Transverse colon (tissue), 4 donors: ENCODE measurements around the gene SKAP2. TPM values are rescaled to one million over a fixed set of nuclear protein-coding genes. Genes with fewer than 3 reads are reported as not detected.

ENCODE experiments used
- DNase-seq: peaks from one replicate; pipeline ENCODE4 v3.0.0-alpha.2; 2019
- H3K27ac ChIP-seq, 4 donors: fragments of 200-600 bp; sonication (generic); 2 replicates each; pipeline ENCODE4 v1.5.1; 2016 to 2018; ENCODE audit warnings: inconsistent platforms in 4 of 4
- H3K27me3 ChIP-seq: fragments of 200-600 bp; sonication (generic); 2 replicates; pipeline ENCODE4 v1.5.1; 2017; ENCODE audit warnings: inconsistent platforms
- H3K36me3 ChIP-seq, 4 donors: fragments of 200-600 bp; sonication (generic); 2 replicates each; pipeline ENCODE4 v1.5.1; 2017 to 2019; ENCODE audit warnings: inconsistent platforms in 4 of 4
- H3K4me1 ChIP-seq, 4 donors: fragments of 200-600 bp; sonication (generic); 2 replicates each; pipeline ENCODE4 v1.5.1; 2017 to 2020; ENCODE audit warnings: inconsistent platforms in 4 of 4
- H3K4me3 ChIP-seq, 4 donors: fragments of 200-600 bp; sonication (generic); 1 replicate in 1 of 4; 2 replicates in 3 of 4; pipeline versions ENCODE4 v1.5.1 to v1.6.1; 2017 to 2019; ENCODE audit warnings: inconsistent platforms in 4 of 4
- H3K9me3 ChIP-seq, 2 donors: fragments of 200-600 bp; sonication (generic); 2 replicates each; pipeline ENCODE4 v1.5.1; 2017 to 2019; ENCODE audit warnings: inconsistent platforms in 2 of 2
- CTCF ChIP-seq, 5 experiments: fragments of 200-600 bp in 3 of 5; fragments of 450-650 bp in 2 of 5; sonication (generic) in 3 of 5; IDR thresholded peaks; 1 replicate in 2 of 5; 2 replicates in 3 of 5; pipeline ENCODE4 v1.5.1; 2016 to 2017; ENCODE audit warnings: antibody characterized with exemption in 5 of 5, inconsistent platforms in 3 of 5, mild to moderate bottlenecking in 2 of 5, moderate library complexity in 1 of 5
- EP300 ChIP-seq: sonication (generic); formaldehyde crosslinking; IDR thresholded peaks from one replicate; pipeline ENCODE4 v1.6.1; 2017; ENCODE audit warnings: antibody characterized with exemption, low read depth
- POLR2A ChIP-seq: fragments of 450-650 bp; IDR thresholded peaks from one replicate; pipeline ENCODE4 v1.6.1; 2016; ENCODE audit warnings: antibody characterized with exemption, mild to moderate bottlenecking, moderate library complexity
- POLR2AphosphoS5 ChIP-seq, 3 donors: sonication (generic); formaldehyde crosslinking; IDR thresholded peaks; one replicate each; pipeline ENCODE4 v1.6.1; 2016; ENCODE audit warnings: antibody characterized with exemption in 3 of 3
- WGBS, 2 donors: methylation state at CpG; one replicate each; pipeline ENCODE4 v1.1.5; 2018; ENCODE audit warnings: low coverage in 1 of 2; 5-methylcytosine and 5-hydroxymethylcytosine counted together
- in situ Hi-C, 4 donors: fragments of 200-750 bp; cut with MboI; loops; one replicate each; pipeline versions ENCODE4 v1.15.0 to v1.15.1; 2017; ENCODE audit warnings: low sequenced_read_pairs in 3 of 4, low pct_ligation_motif_present in 1 of 4, low pct_unique_long_range_greater_than_20kb in 1 of 4
- intact Hi-C: fragments of 100-400 bp; cut with DNase I; formaldehyde crosslinking; loops from one replicate; pipeline ENCODE4 v1.15.1; 2023; ENCODE audit warnings: low total_unique reads
- total RNA-seq, 4 donors: library from RNA; depleted of rRNA; stranded (reverse); fragments of >200 nt; gene quantifications; one replicate each; pipeline ENCODE4 v1.1.0, GENCODE V29; 2016

SKAP2 gene
- total RNA-seq, 4 donors from 2014 or later, result 2.6 to 35.2 (median 23.8) TPM

- no peak for DNase-seq
- TF ChIP-seq POLR2A (no peak), EP300 (no peak), POLR2AphosphoS5 (IDR thresholded peaks at IDR 0.05) (no peak), CTCF (IDR thresholded peaks at IDR 0.05) (no peak)
- intact Hi-C loops (no loop called here), in situ Hi-C loops (no loop called here)
- H3K36me3 ChIP-seq, result no peaks in the 10 kb centered on the region
- no peaks in the 10 kb centered on the region for H3K4me1 ChIP-seq
- no peak overlapping the region for H3K27ac ChIP-seq
- no peaks in the 10 kb centered on the region for H3K27me3 ChIP-seq
- WGBS, 2 donors, result 65 to 85% methylated on average over 3 of the region's 3 CpGs
- no peak overlapping the region for H3K4me3 ChIP-seq
- no peaks in the 10 kb centered on the region for H3K9me3 ChIP-seq
Observed at GRCh38 chr7:26815426-26815825, 49.0 kb downstream of the SKAP2 start.

GRCh38 chr7:26813432-26813831 lies 51.0 kb downstream of the SKAP2 start:
- WGBS, 2 donors, result 76% methylated on average over 2 of the region's 2 CpGs; no CpG with 5 or more reads in 1 of the 2 donors
- H3K27ac ChIP-seq, result no peak overlapping the region
- H3K27me3 ChIP-seq, result no peaks in the 10 kb centered on the region
- DNase-seq, result no peak
- intact Hi-C loops, result no loop called here
- no peaks in the 10 kb centered on the region for H3K4me1 ChIP-seq
- TF ChIP-seq EP300 (no peak), CTCF (IDR thresholded peaks at IDR 0.05) (no peak), POLR2AphosphoS5 (IDR thresholded peaks at IDR 0.05) (no peak), POLR2A (no peak)
- H3K9me3 ChIP-seq, result no peaks in the 10 kb centered on the region
- no peak overlapping the region for H3K4me3 ChIP-seq
- in situ Hi-C loops, result no loop called here
- no peaks in the 10 kb centered on the region for H3K36me3 ChIP-seq

GRCh38 chr7:26794541-26794940 lies 69.8 kb downstream of the SKAP2 start:
- intact Hi-C loops, result no loop called here
- Histone ChIP-seq H3K4me3 (no peak overlapping the region), H3K4me1 (no peaks in the 10 kb centered on the region), H3K36me3 (peaks cover 0 to 6% (median 0%) of the 10 kb centered on the region in 4 donors), H3K27ac (no peak overlapping the region), H3K9me3 (no peaks in the 10 kb centered on the region), H3K27me3 (no peaks in the 10 kb centered on the region)
- TF ChIP-seq EP300, result no peak
- 95% methylated on average over 2 of the region's 2 CpGs; no CpG with 5 or more reads in 1 of the 2 donors for WGBS, 2 donors
- no peak for DNase-seq
- in situ Hi-C loops, result no loop called here

GRCh38 chr7:26792576-26792975 lies 71.8 kb downstream of the SKAP2 start:
- no peak overlapping the region for H3K4me3 ChIP-seq
- H3K27ac ChIP-seq, result no peak overlapping the region
- peaks cover 0 to 4% (median 0%) of the 10 kb centered on the region in 4 donors for H3K36me3 ChIP-seq
- intact Hi-C loops (no loop called here), in situ Hi-C loops (no loop called here)
- DNase-seq, result no peak
- TF ChIP-seq CTCF (IDR thresholded peaks at IDR 0.05), result no peak
- no peak for TF ChIP-seq POLR2AphosphoS5 (IDR thresholded peaks at IDR 0.05)
- no peak for TF ChIP-seq POLR2A
- no peak for TF ChIP-seq EP300
- no peaks in the 10 kb centered on the region for H3K4me1 ChIP-seq
- no peaks in the 10 kb centered on the region for H3K27me3 ChIP-seq
- no peaks in the 10 kb centered on the region for H3K9me3 ChIP-seq

- Histone ChIP-seq H3K9me3 (no peaks in the 10 kb centered on the region), H3K4me1 (no peaks in the 10 kb centered on the region), H3K27ac (no peak overlapping the region), H3K36me3 (no peaks in the 10 kb centered on the region), H3K4me3 (no peak overlapping the region), H3K27me3 (no peaks in the 10 kb centered on the region)
- intact Hi-C loops (no loop called here), in situ Hi-C loops (no loop called here)
- TF ChIP-seq EP300 (no peak), POLR2AphosphoS5 (IDR thresholded peaks at IDR 0.05) (no peak), POLR2A (no peak), CTCF (IDR thresholded peaks at IDR 0.05) (no peak)
- DNase-seq, result no peak
Observed at GRCh38 chr7:26792006-26792405, 72.4 kb downstream of the SKAP2 start.
